ENCODE measurements around the gene DNAAF6.
"Not testable (repeated sequence)": the region's sequence is repeated elsewhere in the genome, so short reads cannot be mapped to it uniquely, and the experiment has no call there.

Gene DNAAF6

GRCh38 chrX:107205770-107206696 is at the start of gene DNAAF6, which contains the start of gene NUP62CL:
DNAAF6 (plus strand) TSS chrX:107206611; CDS start chrX:107212876, 6,265 bp downstream.
NUP62CL (minus strand) TSS chrX:107206433; CDS start chrX:107175146, 31,287 bp downstream.
- Mint-ChIP-seq H3K4me1 (ENCODE audit: low read depth) (peaks cover 5% of the 10 kb centered on the region), H3K4me3 (peak within 1 kb of the TSS; percentile 88), H3K9me3 (ENCODE audit: low read depth) (no peaks in the 10 kb centered on the region), H3K27me3 (no peaks in the 10 kb centered on the region), H3K36me3 (no peaks in the 10 kb centered on the region), H3K27ac (peak within 1 kb of the TSS; percentile 16)

- H3K36me3 Mint-ChIP-seq; H3K4me1 Mint-ChIP-seq (ENCODE audit: low read depth); H3K27me3 Mint-ChIP-seq; H3K9me3 Mint-ChIP-seq (ENCODE audit: low read depth); H3K27ac Mint-ChIP-seq; H3K4me3 Mint-ChIP-seq: not testable (repeated sequence)
These were observed 48.8 kb upstream of the DNAAF6 start for GRCh38 chrX:107157618-107158017.

DNA sequence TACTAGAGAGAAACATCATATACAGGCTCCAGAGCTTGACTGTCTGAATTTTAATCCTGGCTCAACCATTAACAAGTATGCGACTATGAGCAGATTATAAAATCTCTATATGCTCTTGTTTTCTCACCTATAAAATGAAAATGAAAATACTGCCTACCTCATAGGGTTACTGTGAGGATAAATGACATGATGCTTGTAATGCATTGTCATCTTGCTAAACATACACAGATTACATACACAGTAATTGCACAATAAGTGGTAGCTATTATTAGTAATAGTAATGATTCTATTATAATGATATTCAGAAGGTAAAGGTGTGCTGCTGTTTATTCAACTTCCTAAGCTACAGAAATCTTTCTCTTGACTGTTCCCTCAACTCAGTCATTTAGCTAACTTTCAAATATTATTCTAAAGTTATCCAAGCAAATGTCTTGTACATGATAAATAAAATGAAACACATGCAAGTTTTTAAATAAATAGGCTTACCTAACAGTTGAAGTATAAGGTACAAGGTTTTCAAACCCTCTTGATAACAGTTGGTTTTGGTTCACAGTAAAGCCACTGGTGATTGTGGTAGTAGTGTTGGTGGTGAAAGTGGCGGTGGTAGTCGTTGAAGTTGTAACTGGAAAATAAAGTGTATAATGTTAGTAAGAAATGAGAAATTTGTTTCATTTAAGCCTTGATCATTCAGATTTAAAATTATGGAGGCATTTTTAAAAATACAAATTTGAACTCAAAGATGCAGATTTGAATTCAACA is 39.1 kb upstream of the DNAAF6 start:
- Mint-ChIP-seq H3K27ac (no peak overlapping the region), H3K4me1 (ENCODE audit: low read depth) (no peaks in the 10 kb centered on the region), H3K27me3 (no peaks in the 10 kb centered on the region), H3K4me3 (no peak overlapping the region), H3K9me3 (ENCODE audit: low read depth) (no peaks in the 10 kb centered on the region), H3K36me3 (no peaks in the 10 kb centered on the region)

GRCh38 chrX:107168257-107168656 is 38.2 kb upstream of the DNAAF6 start:
- no peaks in the 10 kb centered on the region for H3K36me3 Mint-ChIP-seq
- H3K4me3 Mint-ChIP-seq: no peak overlapping the region
- no peaks in the 10 kb centered on the region for H3K27me3 Mint-ChIP-seq
- H3K4me1 Mint-ChIP-seq (ENCODE audit: low read depth): no peaks in the 10 kb centered on the region
- no peak overlapping the region for H3K27ac Mint-ChIP-seq
- no peaks in the 10 kb centered on the region for H3K9me3 Mint-ChIP-seq (ENCODE audit: low read depth)

- H3K4me1 Mint-ChIP-seq (ENCODE audit: low read depth): no peaks in the 10 kb centered on the region
- no peaks in the 10 kb centered on the region for H3K27me3 Mint-ChIP-seq
- H3K9me3 Mint-ChIP-seq (ENCODE audit: low read depth): no peaks in the 10 kb centered on the region
- H3K36me3 Mint-ChIP-seq: no peaks in the 10 kb centered on the region
- H3K4me3 Mint-ChIP-seq: no peak overlapping the region
- H3K27ac Mint-ChIP-seq: no peak overlapping the region
These were observed 37.7 kb upstream of the DNAAF6 start for GRCh38 chrX:107168712-107169111.

DNA sequence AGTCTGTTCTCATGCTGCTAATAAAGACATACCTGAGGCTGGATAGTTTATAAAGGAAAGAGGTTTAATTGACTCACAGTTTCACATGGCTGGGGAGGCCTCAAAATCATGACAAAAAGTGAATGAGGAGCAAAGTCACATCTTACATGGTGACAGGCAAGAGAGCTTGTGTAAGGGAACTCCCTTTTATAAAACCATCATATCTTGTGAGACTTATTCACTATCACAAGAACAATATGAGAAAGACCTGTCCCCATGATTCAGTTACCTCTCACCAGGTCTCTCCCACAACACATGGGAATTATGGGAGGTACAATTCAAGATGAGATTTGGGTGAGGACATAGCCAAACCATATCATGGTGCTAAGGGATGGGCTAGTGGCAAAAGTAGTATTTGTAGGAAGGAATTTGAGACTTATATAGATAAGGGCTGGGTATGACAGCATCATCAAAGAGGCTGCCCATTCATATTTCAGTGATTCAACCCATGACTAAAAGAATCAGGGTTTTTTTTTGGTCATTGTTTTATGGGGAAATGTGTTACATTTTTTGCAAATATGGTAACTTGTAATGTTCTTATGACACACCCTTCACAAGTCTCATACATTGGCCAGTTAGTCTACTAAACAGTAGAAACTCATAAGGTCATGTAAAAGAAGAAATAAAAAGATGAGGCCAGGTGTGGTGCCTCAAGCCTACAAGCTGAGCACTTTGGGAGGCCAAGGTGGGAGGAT is 34.9 kb upstream of the DNAAF6 start:
- Mint-ChIP-seq H3K4me3 (no peak overlapping the region), H3K9me3 (ENCODE audit: low read depth) (no peaks in the 10 kb centered on the region), H3K27me3 (no peaks in the 10 kb centered on the region), H3K27ac (no peak overlapping the region), H3K4me1 (ENCODE audit: low read depth) (no peaks in the 10 kb centered on the region), H3K36me3 (no peaks in the 10 kb centered on the region)

- Mint-ChIP-seq H3K27ac (no peak overlapping the region), H3K9me3 (ENCODE audit: low read depth) (no peaks in the 10 kb centered on the region), H3K4me3 (no peak overlapping the region), H3K4me1 (ENCODE audit: low read depth) (no peaks in the 10 kb centered on the region), H3K36me3 (no peaks in the 10 kb centered on the region), H3K27me3 (no peaks in the 10 kb centered on the region)
These were observed 9.1 kb upstream of the DNAAF6 start for GRCh38 chrX:107197319-107197718.

- not testable (repeated sequence) for H3K4me3 Mint-ChIP-seq; H3K4me1 Mint-ChIP-seq (ENCODE audit: low read depth); H3K27ac Mint-ChIP-seq; H3K27me3 Mint-ChIP-seq; H3K9me3 Mint-ChIP-seq (ENCODE audit: low read depth); H3K36me3 Mint-ChIP-seq
These were observed 8.3 kb upstream of the DNAAF6 start for GRCh38 chrX:107198074-107198473.

DNA sequence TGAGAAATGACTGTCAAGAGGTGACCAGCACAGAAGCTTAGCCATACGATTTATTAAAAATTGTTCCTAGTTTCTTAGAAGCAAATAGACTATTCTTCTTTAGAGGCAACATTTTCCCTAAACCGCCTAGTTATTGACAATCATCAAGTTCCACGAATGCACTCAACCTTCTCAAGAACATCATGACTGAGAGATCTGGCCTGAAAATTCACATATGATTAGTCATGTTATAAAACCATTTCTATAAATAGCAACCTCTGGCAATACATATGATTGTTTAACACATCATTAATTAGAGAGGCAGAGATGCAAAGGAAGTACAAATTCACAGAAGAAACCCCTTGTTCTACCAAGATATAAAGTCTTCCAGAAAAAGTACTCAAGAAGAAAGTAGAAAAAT is 6.9 kb upstream of the DNAAF6 start:
- Mint-ChIP-seq H3K36me3 (no peaks in the 10 kb centered on the region), H3K27me3 (no peaks in the 10 kb centered on the region), H3K4me1 (ENCODE audit: low read depth) (no peaks in the 10 kb centered on the region), H3K4me3 (no peak overlapping the region), H3K27ac (no peak overlapping the region), H3K9me3 (ENCODE audit: low read depth) (no peaks in the 10 kb centered on the region)

DNA sequence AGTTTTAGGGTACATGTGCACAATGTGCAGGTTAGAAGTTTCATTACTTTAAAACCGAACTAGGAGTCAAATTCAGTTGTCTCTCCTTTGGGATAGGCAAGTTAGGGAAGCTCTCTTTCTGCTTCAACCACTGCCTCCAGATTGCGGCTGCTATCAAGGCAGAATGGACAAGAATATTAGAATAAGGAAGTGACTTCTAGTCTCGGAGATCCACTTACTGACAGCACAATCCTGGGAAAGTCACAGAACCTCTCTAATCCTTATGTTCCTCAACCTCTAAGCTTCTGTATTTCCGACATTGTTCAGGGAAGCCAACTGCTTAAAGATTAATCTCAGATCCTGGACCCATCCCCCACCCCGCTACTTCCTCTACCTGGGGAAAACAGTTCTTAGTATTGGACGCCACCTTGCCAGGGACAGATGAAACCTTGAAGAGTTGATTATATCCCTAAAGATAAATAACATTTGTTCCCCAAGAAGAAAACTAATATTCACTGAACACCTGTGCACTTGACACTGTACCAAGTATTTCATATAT is 2.3 kb upstream of the DNAAF6 start:
- no peak overlapping the region for H3K4me3 Mint-ChIP-seq
- H3K27ac Mint-ChIP-seq: no peak overlapping the region
- H3K36me3 Mint-ChIP-seq: no peaks in the 10 kb centered on the region
- H3K4me1 Mint-ChIP-seq (ENCODE audit: low read depth): peaks cover 5% of the 10 kb centered on the region
- H3K27me3 Mint-ChIP-seq: no peaks in the 10 kb centered on the region
- no peaks in the 10 kb centered on the region for H3K9me3 Mint-ChIP-seq (ENCODE audit: low read depth)

- Mint-ChIP-seq H3K27me3 (no peaks in the 10 kb centered on the region), H3K9me3 (ENCODE audit: low read depth) (no peaks in the 10 kb centered on the region), H3K36me3 (no peaks in the 10 kb centered on the region), H3K27ac (no peak overlapping the region), H3K4me1 (ENCODE audit: low read depth) (peaks cover 5% of the 10 kb centered on the region), H3K4me3 (peak overlapping the region; percentile 88)
These were observed 270 bp downstream of the DNAAF6 start for GRCh38 chrX:107206697-107207065.

DNA sequence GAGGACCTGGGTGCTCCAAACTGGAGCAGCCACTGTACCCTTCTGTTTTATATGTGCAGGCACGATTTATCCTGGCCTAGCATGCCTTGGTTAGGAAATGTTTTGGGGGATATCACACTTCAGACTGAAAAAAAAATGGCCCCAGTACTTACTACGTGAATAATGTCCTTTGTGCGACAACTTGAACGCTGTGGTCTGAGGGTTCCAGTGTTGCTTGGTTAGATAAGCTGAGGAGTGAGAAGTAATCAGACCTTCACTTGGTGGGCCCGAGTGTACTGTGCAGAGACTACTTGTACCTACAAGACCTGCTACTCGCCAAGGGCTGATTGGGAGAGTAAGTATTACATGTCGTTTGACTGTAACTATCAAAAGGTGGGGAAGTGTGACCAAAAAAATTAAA is 678 bp downstream of the DNAAF6 start:
- Mint-ChIP-seq H3K4me1 (ENCODE audit: low read depth) (peaks cover 5% of the 10 kb centered on the region), H3K36me3 (no peaks in the 10 kb centered on the region), H3K4me3 (no peak overlapping the region), H3K27ac (no peak overlapping the region), H3K27me3 (no peaks in the 10 kb centered on the region), H3K9me3 (ENCODE audit: low read depth) (no peaks in the 10 kb centered on the region)

- no peaks in the 10 kb centered on the region for H3K36me3 Mint-ChIP-seq
- H3K9me3 Mint-ChIP-seq (ENCODE audit: low read depth): no peaks in the 10 kb centered on the region
- peaks cover 2% of the 10 kb centered on the region for H3K27me3 Mint-ChIP-seq
- H3K4me3 Mint-ChIP-seq: no peak overlapping the region
- H3K27ac Mint-ChIP-seq: no peak overlapping the region
- H3K4me1 Mint-ChIP-seq (ENCODE audit: low read depth): peaks cover 5% of the 10 kb centered on the region
These were observed 1.5 kb downstream of the DNAAF6 start for GRCh38 chrX:107207943-107208342.

- Mint-ChIP-seq H3K27me3 (peaks cover 2% of the 10 kb centered on the region), H3K9me3 (ENCODE audit: low read depth) (no peaks in the 10 kb centered on the region), H3K4me3 (no peak overlapping the region), H3K4me1 (ENCODE audit: low read depth) (no peaks in the 10 kb centered on the region), H3K27ac (no peak overlapping the region), H3K36me3 (no peaks in the 10 kb centered on the region)
These were observed 7.1 kb downstream of the DNAAF6 start for GRCh38 chrX:107213477-107213876.

GRCh38 chrX:107226757-107227156 is 20.3 kb downstream of the DNAAF6 start:
- H3K4me1 Mint-ChIP-seq (ENCODE audit: low read depth): no peaks in the 10 kb centered on the region
- no peak overlapping the region for H3K4me3 Mint-ChIP-seq
- H3K9me3 Mint-ChIP-seq (ENCODE audit: low read depth): no peaks in the 10 kb centered on the region
- no peaks in the 10 kb centered on the region for H3K27me3 Mint-ChIP-seq
- no peaks in the 10 kb centered on the region for H3K36me3 Mint-ChIP-seq
- no peak overlapping the region for H3K27ac Mint-ChIP-seq
